Trophoblast cell (in vitro differentiated cells and primary cell): ENCODE data around the gene DLG3.

Source experiments
- DNase-seq, 2 donors: peaks; one replicate each; pipeline ENCODE4 v3.0.0-alpha.2; 2016
- H2AFZ ChIP-seq: 2 replicates; pipeline ENCODE4 v1.6.1; 2013; ENCODE audit warnings: low read length, moderate library complexity, mild to moderate bottlenecking; ENCODE audit not compliant: insufficient read depth, poor library complexity
- H2AK5ac ChIP-seq: 2 replicates; pipeline ENCODE4 v1.6.1; 2013; ENCODE audit warnings: mild to moderate bottlenecking, low read length
- H2BK120ac ChIP-seq: 2 replicates; pipeline ENCODE4 v1.6.1; 2013; ENCODE audit warnings: low read length, mild to moderate bottlenecking, moderate library complexity; ENCODE audit not compliant: insufficient read depth, poor library complexity
- H2BK12ac ChIP-seq: 2 replicates; pipeline ENCODE4 v1.6.1; 2013; ENCODE audit warnings: mild to moderate bottlenecking, low read length, moderate library complexity
- H2BK5ac ChIP-seq: 2 replicates; pipeline ENCODE4 v1.6.1; 2013; ENCODE audit warnings: low read length, low read depth, moderate library complexity, mild to moderate bottlenecking; ENCODE audit not compliant: poor library complexity
- H3K14ac ChIP-seq: 2 replicates; pipeline ENCODE4 v1.6.1; 2013; ENCODE audit warnings: mild to moderate bottlenecking, low read length
- H3K18ac ChIP-seq: 2 replicates; pipeline ENCODE4 v1.6.1; 2013; ENCODE audit warnings: mild to moderate bottlenecking, low read length
- H3K23ac ChIP-seq: 2 replicates; pipeline ENCODE4 v1.6.1; 2013; ENCODE audit warnings: low read length
- H3K27ac ChIP-seq: 2 replicates; pipeline ENCODE4 v1.5.1; 2013; ENCODE audit warnings: low read depth, mild to moderate bottlenecking, inconsistent platforms, low read length, moderate library complexity
- H3K27me3 ChIP-seq: 2 replicates; pipeline ENCODE4 v1.6.1; 2013; ENCODE audit warnings: inconsistent platforms, mild to moderate bottlenecking, low read length, moderate library complexity; ENCODE audit not compliant: insufficient read depth
- H3K36me3 ChIP-seq, 2 experiments: 1 replicate in 1 of 2; 2 replicates in 1 of 2; pipeline ENCODE4 v1.6.1; 2013; ENCODE audit warnings: low read length in 2 of 2, mild to moderate bottlenecking in 2 of 2, moderate library complexity in 1 of 2; ENCODE audit not compliant: insufficient read depth in 2 of 2, control insufficient read depth in 1 of 2
- H3K4ac ChIP-seq: 2 replicates; pipeline ENCODE4 v1.6.1; 2013; ENCODE audit warnings: low read depth, mild to moderate bottlenecking, low read length, moderate library complexity
- H3K4me1 ChIP-seq, 2 experiments: 1 replicate in 1 of 2; 2 replicates in 1 of 2; pipeline ENCODE4 v1.6.1; 2013; ENCODE audit warnings: low read length in 2 of 2, mild to moderate bottlenecking in 2 of 2, moderate library complexity in 1 of 2; ENCODE audit not compliant: insufficient read depth in 2 of 2, control insufficient read depth in 1 of 2
- H3K4me2 ChIP-seq: 2 replicates; pipeline ENCODE4 v1.6.1; 2013; ENCODE audit warnings: inconsistent platforms, mild to moderate bottlenecking, low read length, moderate library complexity
- H3K4me3 ChIP-seq: 2 replicates; pipeline ENCODE4 v1.5.1; 2013; ENCODE audit warnings: mild to moderate bottlenecking, low read depth, low read length, inconsistent platforms
- H3K79me1 ChIP-seq: one replicate; pipeline ENCODE4 v1.6.1; 2013; ENCODE audit warnings: low read length
- H3K79me2 ChIP-seq: 2 replicates; pipeline ENCODE4 v1.6.1; 2013; ENCODE audit warnings: low read length, mild to moderate bottlenecking; ENCODE audit not compliant: control insufficient read depth, insufficient read depth, poor library complexity
- H3K9ac ChIP-seq: 2 replicates; pipeline ENCODE4 v1.6.1; 2013; ENCODE audit warnings: mild to moderate bottlenecking, low read length
- H3K9me3 ChIP-seq: 2 replicates; pipeline ENCODE4 v1.6.1; 2013; ENCODE audit warnings: low read depth, mild to moderate bottlenecking, control low read depth, inconsistent platforms, low read length; ENCODE audit not compliant: insufficient read depth
- H4K12ac ChIP-seq: 2 replicates; pipeline ENCODE4 v1.6.1; 2013; ENCODE audit warnings: low read depth, mild to moderate bottlenecking, low read length, moderate library complexity
- H4K8ac ChIP-seq: 2 replicates; pipeline ENCODE4 v1.6.1; 2013; ENCODE audit warnings: low read depth, mild to moderate bottlenecking, low read length, moderate library complexity
- H4K91ac ChIP-seq: one replicate; pipeline ENCODE4 v1.6.1; 2013; ENCODE audit warnings: low read depth, mild to moderate bottlenecking, low read length, moderate library complexity
- WGBS: extraction: QIAGEN DNeasy Blood & Tissue Kit; methylation state at CpG from one replicate; pipeline ENCODE4 v1.1.7; 2013; ENCODE audit warnings: missing lambda C conversion rate; ENCODE audit not compliant: insufficient read length, insufficient coverage; ENCODE audit errors: extremely low coverage; 5-methylcytosine and 5-hydroxymethylcytosine counted together

DLG3 gene

GRCh38 chrX:70437921-70438665 is 6.5 kb upstream of the DLG3 start:
- Histone ChIP-seq H3K4me2 (no peak overlapping the region), H4K91ac (no peak overlapping the region), H2BK120ac (no peak overlapping the region), H3K4me1 (peaks cover 0 to 10% of the 10 kb centered on the region in 2 experiments), H3K27ac (no peak overlapping the region), H4K8ac (no peak overlapping the region), H3K4me3 (no peak overlapping the region), H2BK12ac (no peak overlapping the region), H3K27me3 (no peaks in the 10 kb centered on the region), H3K79me1 (peaks cover 4% of the 10 kb centered on the region), H3K9ac (no peak overlapping the region), H3K9me3 (no peaks in the 10 kb centered on the region), H2AFZ (no peak overlapping the region), H3K14ac (no peak overlapping the region), H4K12ac (no peak overlapping the region), H3K36me3 (no peaks in the 10 kb centered on the region), H3K23ac (no peak overlapping the region), H3K79me2 (peaks cover 2% of the 10 kb centered on the region), H3K4ac (no peak overlapping the region), H2BK5ac (no peak overlapping the region), H2AK5ac (no peak overlapping the region), H3K18ac (no peak overlapping the region)
- no peak for DNase-seq
- WGBS: no CpG with 5 or more reads among the region's 8 CpGs

DNA sequence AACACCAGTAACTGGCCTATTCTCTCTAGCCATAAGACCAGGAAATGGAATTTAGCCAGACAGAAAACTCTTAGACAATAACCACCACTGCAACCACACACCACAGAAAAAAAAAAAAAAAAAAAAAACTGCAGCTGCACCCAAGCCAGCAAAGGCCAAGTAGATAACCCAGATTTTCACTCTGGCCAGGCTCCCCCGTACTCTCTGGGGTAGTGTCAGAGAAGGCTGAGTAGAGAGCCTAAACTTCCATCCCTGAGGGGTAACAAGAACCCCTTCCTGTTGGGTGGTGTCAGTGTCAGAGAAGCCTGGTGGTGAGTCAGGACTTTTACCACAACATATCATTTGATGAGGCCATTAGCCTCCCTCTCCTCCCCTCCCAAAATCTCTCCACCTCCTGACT is 5.6 kb upstream of the DLG3 start:
- H3K4me1 ChIP-seq: peaks cover 0 to 8% of the 10 kb centered on the region in 2 experiments
- no peak overlapping the region for H3K4ac ChIP-seq
- peaks cover 4% of the 10 kb centered on the region for H3K79me1 ChIP-seq
- H3K14ac ChIP-seq: no peak overlapping the region
- H3K23ac ChIP-seq: no peak overlapping the region
- no peak overlapping the region for H3K18ac ChIP-seq
- no peak overlapping the region for H3K9ac ChIP-seq
- no peak overlapping the region for H4K91ac ChIP-seq
- peaks cover 2% of the 10 kb centered on the region for H3K79me2 ChIP-seq
- no peak overlapping the region for H2BK5ac ChIP-seq
- no peak overlapping the region for H4K8ac ChIP-seq
- H4K12ac ChIP-seq: no peak overlapping the region
- no peak overlapping the region for H2AK5ac ChIP-seq
- no peak overlapping the region for H3K4me2 ChIP-seq
- WGBS: no CpG with 5 or more reads among the region's 1 CpG
- no peak overlapping the region for H2BK120ac ChIP-seq
- H2AFZ ChIP-seq: no peak overlapping the region
- H2BK12ac ChIP-seq: no peak overlapping the region
- H3K4me3 ChIP-seq: no peak overlapping the region
- no peaks in the 10 kb centered on the region for H3K9me3 ChIP-seq
- no peaks in the 10 kb centered on the region for H3K36me3 ChIP-seq
- no peak for DNase-seq
- H3K27ac ChIP-seq: no peak overlapping the region
- no peaks in the 10 kb centered on the region for H3K27me3 ChIP-seq

DNA sequence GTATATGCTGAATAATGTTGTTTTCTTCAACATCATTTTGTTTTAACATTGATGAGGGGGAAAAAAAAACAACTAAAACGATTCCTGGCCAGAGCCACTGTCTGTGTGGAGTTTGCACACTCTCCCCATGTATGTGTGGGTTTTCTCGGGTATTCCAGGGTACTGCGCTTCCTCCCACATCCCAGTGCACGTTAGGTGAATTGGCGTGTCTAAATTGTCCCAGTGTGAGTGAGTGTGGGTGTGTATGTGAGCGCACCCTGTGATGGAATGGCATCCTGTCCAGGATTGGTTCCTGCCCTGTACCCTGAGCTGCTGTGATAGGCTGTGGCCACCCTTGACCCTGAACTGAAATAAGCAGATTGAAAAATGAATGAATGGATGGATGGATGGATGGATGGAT is 2.4 kb upstream of the DLG3 start:
- H3K4me3 ChIP-seq: no peak overlapping the region
- no peak overlapping the region for H3K4me2 ChIP-seq
- H3K27me3 ChIP-seq: peaks cover 13% of the 10 kb centered on the region
- no peaks in the 10 kb centered on the region for H3K9me3 ChIP-seq
- H3K14ac ChIP-seq: no peak overlapping the region
- H2BK12ac ChIP-seq: no peak overlapping the region
- no peaks in the 10 kb centered on the region for H3K79me1 ChIP-seq
- no peak overlapping the region for H2AFZ ChIP-seq
- H4K91ac ChIP-seq: no peak overlapping the region
- H2AK5ac ChIP-seq: no peak overlapping the region
- no peak overlapping the region for H3K4ac ChIP-seq
- no peak overlapping the region for H2BK120ac ChIP-seq
- WGBS: no CpG with 5 or more reads among the region's 6 CpGs
- no peak overlapping the region for H4K8ac ChIP-seq
- no peak overlapping the region for H4K12ac ChIP-seq
- no peak for DNase-seq
- H3K4me1 ChIP-seq: no peaks in the 10 kb centered on the region
- H3K79me2 ChIP-seq: no peaks in the 10 kb centered on the region
- H2BK5ac ChIP-seq: no peak overlapping the region
- H3K18ac ChIP-seq: no peak overlapping the region
- no peaks in the 10 kb centered on the region for H3K36me3 ChIP-seq
- no peak overlapping the region for H3K23ac ChIP-seq
- H3K27ac ChIP-seq: no peak overlapping the region
- no peak overlapping the region for H3K9ac ChIP-seq

- no peak overlapping the region for H3K9ac ChIP-seq
- no peaks in the 10 kb centered on the region for H3K9me3 ChIP-seq
- H3K79me2 ChIP-seq: no peaks in the 10 kb centered on the region
- H3K4ac ChIP-seq: no peak overlapping the region
- no peak overlapping the region for H2BK5ac ChIP-seq
- H3K36me3 ChIP-seq: no peaks in the 10 kb centered on the region
- no peak for DNase-seq
- H3K27ac ChIP-seq: no peak overlapping the region
- H3K4me2 ChIP-seq: no peak overlapping the region
- H4K91ac ChIP-seq: no peak overlapping the region
- no peak overlapping the region for H4K12ac ChIP-seq
- peaks cover 13% of the 10 kb centered on the region for H3K27me3 ChIP-seq
- H3K4me3 ChIP-seq: no peak overlapping the region
- H3K79me1 ChIP-seq: no peaks in the 10 kb centered on the region
- WGBS: no CpG with 5 or more reads among the region's 61 CpGs
- H2AK5ac ChIP-seq: no peak overlapping the region
- H4K8ac ChIP-seq: no peak overlapping the region
- H3K4me1 ChIP-seq: no peaks in the 10 kb centered on the region
- H2BK120ac ChIP-seq: no peak overlapping the region
- H3K18ac ChIP-seq: no peak overlapping the region
- no peak overlapping the region for H2AFZ ChIP-seq
- H2BK12ac ChIP-seq: no peak overlapping the region
- no peak overlapping the region for H3K23ac ChIP-seq
- H3K14ac ChIP-seq: no peak overlapping the region
Observed at GRCh38 chrX:70444946-70445656, 466 bp downstream of the DLG3 start.
